ENCODE results near the gene ANKS6. TPM values are rescaled to one million over a fixed set of nuclear protein-coding genes. Genes with fewer than 3 reads are reported as not detected.

Gene ANKS6
- total RNA-seq, 2 experiments from 2014 or later = 14.6 to 15.0 TPM

DNA sequence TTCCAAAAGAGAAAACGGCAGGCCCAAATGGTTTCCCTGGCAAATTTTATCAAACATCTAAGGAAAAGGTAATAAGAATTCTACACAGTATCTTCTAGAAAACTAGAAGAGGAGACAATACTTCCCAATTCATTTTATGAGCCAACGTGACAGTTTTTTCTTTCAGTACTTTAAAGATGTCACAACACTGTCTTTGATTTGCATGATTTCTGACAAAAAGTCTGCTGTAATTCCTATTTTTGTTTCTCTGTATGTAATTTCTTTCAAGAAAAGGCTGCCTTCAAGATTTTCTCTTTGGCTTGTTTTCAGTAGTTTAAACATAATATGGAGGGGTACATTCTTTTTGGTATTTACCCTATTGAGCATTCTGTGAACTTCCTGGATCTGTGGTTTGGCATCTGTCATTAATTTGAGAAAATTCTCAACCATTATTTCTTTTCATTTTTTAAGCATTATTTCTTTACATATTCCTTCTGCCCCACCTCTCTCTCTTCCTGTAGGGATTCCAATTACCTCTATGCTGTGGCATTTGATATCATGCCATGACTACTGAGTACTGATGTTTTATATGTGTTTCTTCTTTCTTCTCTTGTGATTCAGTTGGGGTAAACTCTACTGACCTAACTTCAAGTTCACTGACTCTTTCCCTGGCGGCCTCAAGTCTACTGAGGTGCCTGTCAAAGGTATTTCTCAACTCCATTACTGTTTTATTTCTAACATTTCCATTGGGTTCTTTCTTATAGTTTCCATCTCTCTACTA is 32.2 kb downstream of the ANKS6 start:
- no peak overlapping the region for H3K27ac Mint-ChIP-seq
- DNase-seq = no peak
- H3K4me3 Mint-ChIP-seq = no peak overlapping the region
- peaks cover 3% of the 10 kb centered on the region for H3K9me3 Mint-ChIP-seq
- peaks cover 46% of the 10 kb centered on the region for H3K36me3 Mint-ChIP-seq (ENCODE audit: low read depth)
- CTCF ChIA-PET = no interaction called here
- no peaks in the 10 kb centered on the region for H3K4me1 Mint-ChIP-seq (ENCODE audit: low read depth)
- H3K27me3 Mint-ChIP-seq (ENCODE audit: low read depth) = no peaks in the 10 kb centered on the region
- intact Hi-C loops (cut with micrococcal nuclease) = no loop called here

DNA sequence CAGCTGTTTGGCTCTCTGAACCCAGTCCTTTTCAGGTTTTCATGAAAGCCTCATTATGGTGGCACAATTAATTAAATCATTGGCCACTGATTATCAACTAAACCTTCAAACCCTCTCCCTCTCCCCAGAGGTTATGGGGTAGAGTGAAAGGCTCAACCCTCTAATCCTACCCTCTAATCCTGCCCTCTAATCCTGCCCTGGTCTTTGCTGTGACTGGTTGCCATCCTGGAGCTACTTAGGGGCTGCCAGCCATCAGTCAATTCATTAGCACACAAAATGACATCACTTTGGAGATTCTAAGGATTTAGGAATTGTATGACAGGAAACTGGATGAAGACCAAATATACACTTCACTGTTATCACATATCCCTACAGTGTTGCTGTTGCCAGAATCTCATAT is 36.1 kb downstream of the ANKS6 start:
- Mint-ChIP-seq H3K27ac (no peak overlapping the region), H3K4me3 (no peak overlapping the region), H3K36me3 (ENCODE audit: low read depth) (peaks cover 46% of the 10 kb centered on the region), H3K4me1 (ENCODE audit: low read depth) (no peaks in the 10 kb centered on the region), H3K27me3 (ENCODE audit: low read depth) (no peaks in the 10 kb centered on the region), H3K9me3 (peaks cover 12% of the 10 kb centered on the region)
- CTCF ChIA-PET = interaction anchor here (4.6 kb wide), 1 partner anchor 15 kb away, joined by 25 read pairs; no protein-coding TSS in a partner anchor
- no peak for DNase-seq
- intact Hi-C loops (cut with micrococcal nuclease) = no loop called here

DNA sequence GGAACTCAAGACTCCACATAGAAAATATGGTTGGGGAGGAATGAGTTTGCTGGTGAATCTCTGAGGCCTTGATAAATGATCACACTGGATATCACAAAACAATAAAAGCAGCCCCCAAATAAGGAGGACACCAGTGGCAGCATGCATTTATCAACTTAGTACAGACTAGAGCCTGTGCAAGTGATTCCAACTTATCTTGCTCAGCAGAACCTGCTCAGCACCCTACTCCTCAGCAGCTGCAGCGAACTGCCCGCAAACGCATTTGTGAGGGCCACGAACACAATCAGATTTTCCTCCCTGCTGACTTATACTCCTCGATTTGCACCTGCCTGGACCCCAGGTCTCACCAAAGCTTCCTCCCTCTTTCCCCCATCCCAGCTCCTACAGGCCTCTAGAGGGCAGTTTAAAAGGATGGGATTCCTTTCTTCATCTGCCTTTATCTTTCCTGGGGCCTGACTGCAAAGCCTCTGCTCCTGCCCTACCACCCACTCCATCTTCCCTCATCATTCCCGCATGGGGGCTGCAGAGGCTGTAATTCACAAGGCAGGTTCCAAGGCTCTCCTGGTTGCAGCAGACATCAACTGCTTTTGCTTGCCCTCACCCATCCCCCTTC is 41.2 kb downstream of the ANKS6 start:
- H3K9me3 Mint-ChIP-seq = peaks cover 10% of the 10 kb centered on the region

DNA sequence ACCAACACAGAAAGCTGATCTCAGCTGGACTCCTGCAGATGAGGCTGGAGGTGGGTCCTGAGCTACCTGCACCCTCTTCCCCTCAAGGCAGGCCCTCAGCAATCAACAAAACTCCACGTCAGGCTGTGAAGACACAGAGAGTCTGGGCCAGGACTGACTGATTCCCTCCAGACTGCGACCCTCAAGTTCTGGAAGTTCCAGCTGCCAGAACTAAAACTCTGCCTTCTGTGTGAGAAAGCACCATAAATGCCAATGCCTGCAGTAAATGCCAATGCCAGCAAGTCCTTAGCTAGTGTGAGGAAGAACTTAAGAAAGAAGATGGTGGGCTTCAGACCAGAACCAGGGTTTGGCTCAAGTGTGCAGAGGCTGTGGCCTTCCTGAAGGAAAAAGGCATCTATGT is 45.1 kb downstream of the ANKS6 start:
- CTCF ChIA-PET = no interaction called here
- no peaks in the 10 kb centered on the region for H3K4me1 Mint-ChIP-seq (ENCODE audit: low read depth)
- no peak overlapping the region for H3K27ac Mint-ChIP-seq
- no peak for DNase-seq
- intact Hi-C loops (cut with micrococcal nuclease) = no loop called here
- H3K36me3 Mint-ChIP-seq (ENCODE audit: low read depth) = peaks cover 52% of the 10 kb centered on the region
- H3K27me3 Mint-ChIP-seq (ENCODE audit: low read depth) = no peaks in the 10 kb centered on the region
- no peak overlapping the region for H3K4me3 Mint-ChIP-seq
- no peaks in the 10 kb centered on the region for H3K9me3 Mint-ChIP-seq

More for the DNA sequence above, 41.2 kb downstream of the ANKS6 start:
- CTCF ChIA-PET = no interaction called here
- no peak overlapping the region for H3K4me3 Mint-ChIP-seq
- DNase-seq = no peak
- no peak overlapping the region for H3K27ac Mint-ChIP-seq
- peaks cover 54% of the 10 kb centered on the region for H3K36me3 Mint-ChIP-seq (ENCODE audit: low read depth)
- no peaks in the 10 kb centered on the region for H3K27me3 Mint-ChIP-seq (ENCODE audit: low read depth)
- H3K4me1 Mint-ChIP-seq (ENCODE audit: low read depth) = no peaks in the 10 kb centered on the region
- intact Hi-C loops (cut with micrococcal nuclease) = no loop called here

DNA sequence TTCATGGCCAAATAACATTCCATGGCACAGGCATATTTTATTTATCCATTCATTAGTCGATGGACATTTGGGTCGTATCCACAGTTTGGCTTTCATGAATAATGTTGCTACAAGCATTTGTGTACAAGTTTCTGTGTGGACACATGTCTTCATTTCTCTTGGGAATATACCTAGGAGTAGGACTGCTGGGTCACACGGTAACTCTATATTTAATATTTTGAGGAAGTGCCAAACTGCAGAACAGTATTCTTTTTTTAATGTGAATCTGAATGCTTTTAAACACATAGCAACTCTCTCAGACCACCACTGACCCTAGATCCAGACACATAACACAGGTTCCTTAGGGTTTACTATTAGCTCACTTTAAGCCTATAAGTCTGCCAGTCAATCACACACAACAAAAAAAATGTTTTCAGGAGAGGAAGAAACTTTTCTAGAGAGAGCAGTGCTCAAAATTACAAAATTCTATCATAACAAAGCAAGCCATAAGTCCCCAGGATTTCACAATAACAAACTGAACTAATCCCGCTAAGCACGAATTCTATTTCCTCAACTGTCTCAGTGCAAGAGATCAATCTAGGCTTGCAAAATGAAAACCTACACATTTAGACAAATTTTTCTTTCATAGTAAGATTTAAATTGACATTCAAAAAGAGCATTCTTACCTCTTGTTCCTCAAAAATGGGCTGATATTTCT is 45.8 kb downstream of the ANKS6 start:
- no peaks in the 10 kb centered on the region for H3K9me3 Mint-ChIP-seq
- CTCF ChIA-PET = no interaction called here
- no peaks in the 10 kb centered on the region for H3K4me1 Mint-ChIP-seq (ENCODE audit: low read depth)
- no peak for DNase-seq
- intact Hi-C loops (cut with micrococcal nuclease) = no loop called here
- no peak overlapping the region for H3K4me3 Mint-ChIP-seq
- no peak overlapping the region for H3K27ac Mint-ChIP-seq
- peaks cover 51% of the 10 kb centered on the region for H3K36me3 Mint-ChIP-seq (ENCODE audit: low read depth)
- H3K27me3 Mint-ChIP-seq (ENCODE audit: low read depth) = no peaks in the 10 kb centered on the region

DNA sequence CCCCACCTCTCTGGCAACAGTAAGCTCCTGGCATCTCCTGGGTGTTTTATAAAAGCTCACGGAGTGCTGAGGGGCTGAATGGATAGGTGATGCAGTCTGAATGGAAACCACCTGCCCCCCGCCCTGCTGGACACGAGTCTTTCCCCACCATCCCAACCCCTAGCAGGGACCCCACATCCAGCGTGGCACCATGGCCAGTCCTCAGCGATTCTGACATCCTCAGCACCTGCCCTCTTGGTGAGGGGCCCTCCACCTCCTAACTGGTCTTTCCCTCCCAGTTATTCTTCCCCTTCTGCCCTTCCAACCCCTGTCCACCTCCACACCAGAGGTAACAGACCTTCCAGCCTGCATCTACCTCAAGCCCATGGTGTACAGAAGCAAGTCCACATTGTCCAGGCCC is 48.9 kb downstream of the ANKS6 start:
- Mint-ChIP-seq H3K36me3 (ENCODE audit: low read depth) (peaks cover 51% of the 10 kb centered on the region), H3K4me3 (no peak overlapping the region), H3K27me3 (ENCODE audit: low read depth) (no peaks in the 10 kb centered on the region), H3K9me3 (no peaks in the 10 kb centered on the region), H3K4me1 (ENCODE audit: low read depth) (no peaks in the 10 kb centered on the region), H3K27ac (no peak overlapping the region)
- intact Hi-C loops (cut with micrococcal nuclease) = no loop called here
- no peak for DNase-seq
- CTCF ChIA-PET = no interaction called here

DNA sequence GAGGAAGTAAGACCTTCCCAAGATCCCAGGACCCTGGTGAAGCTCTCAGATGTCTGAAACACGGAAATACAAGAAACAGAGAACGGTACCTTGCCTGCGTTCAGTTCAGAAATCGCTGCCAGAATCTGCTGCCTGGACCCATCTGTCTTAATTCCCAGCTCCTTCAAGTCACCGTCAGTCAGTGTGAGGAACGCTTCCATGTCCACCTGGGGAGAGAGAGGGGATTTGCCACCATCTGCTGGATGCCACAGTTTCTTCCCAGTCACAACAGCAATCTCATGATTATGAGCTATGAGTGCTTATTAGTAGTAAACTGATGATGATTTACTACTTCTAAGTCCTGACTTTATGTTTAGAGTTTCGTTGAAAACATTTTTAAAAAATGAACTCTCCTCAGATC is 50.9 kb downstream of the ANKS6 start:
- Mint-ChIP-seq H3K4me3 (no peak overlapping the region), H3K36me3 (ENCODE audit: low read depth) (peaks cover 45% of the 10 kb centered on the region), H3K4me1 (ENCODE audit: low read depth) (no peaks in the 10 kb centered on the region), H3K27ac (no peak overlapping the region), H3K27me3 (ENCODE audit: low read depth) (no peaks in the 10 kb centered on the region), H3K9me3 (no peaks in the 10 kb centered on the region)
- no peak for DNase-seq
- intact Hi-C loops (cut with micrococcal nuclease) = no loop called here
- CTCF ChIA-PET = no interaction called here

DNA sequence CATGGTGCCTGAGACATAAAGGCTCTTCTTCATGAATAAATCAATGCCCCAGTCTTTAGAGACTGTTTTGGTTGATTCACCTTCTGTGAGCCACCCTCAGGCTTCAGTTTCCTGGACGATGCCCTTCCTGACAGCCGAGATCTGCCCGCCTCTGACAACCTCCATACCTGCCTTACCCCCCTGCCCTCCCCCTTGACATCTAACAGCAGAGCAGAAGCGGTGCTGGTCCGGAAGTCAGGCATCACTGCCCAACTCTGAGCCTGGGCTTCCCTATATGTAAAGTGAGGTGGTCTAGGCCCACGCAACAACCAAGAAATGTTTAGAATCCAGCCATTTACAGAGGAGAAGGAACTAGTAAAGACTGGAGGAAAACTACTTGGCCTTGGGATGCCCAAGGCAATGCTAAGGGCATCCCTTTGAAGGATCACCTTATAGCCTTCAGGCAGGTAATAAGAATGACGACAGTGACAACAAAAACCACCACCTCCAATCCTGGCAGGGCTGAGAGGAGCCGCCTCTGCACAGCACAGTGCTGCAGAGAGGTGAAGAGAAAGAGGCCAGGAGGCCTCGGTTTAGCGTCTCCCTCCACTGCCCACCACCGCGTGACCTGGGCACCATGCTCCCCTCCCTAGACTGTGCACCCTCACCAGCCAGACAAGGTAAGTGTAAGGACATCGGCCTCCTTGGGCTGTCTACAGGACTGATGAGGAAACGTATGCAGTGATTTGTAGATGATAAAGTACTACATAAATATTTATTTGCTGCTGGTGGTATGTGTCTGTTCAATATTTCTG is 52.3 kb downstream of the ANKS6 start:
- H3K27ac Mint-ChIP-seq = no peak overlapping the region

DNA sequence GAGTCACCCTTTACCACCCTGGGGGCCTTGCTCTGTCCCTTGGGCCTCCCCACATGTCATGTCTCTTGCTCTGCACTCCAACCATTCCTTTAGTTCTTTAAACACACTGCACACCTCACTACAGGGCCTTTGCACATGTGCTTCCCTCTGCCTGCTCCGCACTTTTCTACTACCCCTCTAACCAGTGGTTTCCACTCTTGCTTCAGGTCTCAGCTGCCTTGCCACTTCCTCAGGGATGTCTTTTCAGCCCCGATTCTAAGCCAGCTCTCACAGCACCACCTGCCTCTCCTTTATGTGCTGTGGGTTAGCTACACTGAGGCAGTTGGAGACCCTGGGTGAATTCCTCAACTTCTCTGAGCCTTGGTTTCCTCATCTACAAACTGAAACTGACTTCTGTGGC is 53.0 kb downstream of the ANKS6 start:
- no peak for DNase-seq
- Mint-ChIP-seq H3K27ac (no peak overlapping the region), H3K4me3 (no peak overlapping the region), H3K9me3 (peaks cover 8% of the 10 kb centered on the region), H3K4me1 (ENCODE audit: low read depth) (no peaks in the 10 kb centered on the region), H3K27me3 (ENCODE audit: low read depth) (no peaks in the 10 kb centered on the region), H3K36me3 (ENCODE audit: low read depth) (peaks cover 44% of the 10 kb centered on the region)
- CTCF ChIA-PET = no interaction called here
- intact Hi-C loops (cut with micrococcal nuclease) = no loop called here

More for the DNA sequence above, 52.3 kb downstream of the ANKS6 start:
- H3K9me3 Mint-ChIP-seq = peaks cover 4% of the 10 kb centered on the region
- H3K27me3 Mint-ChIP-seq (ENCODE audit: low read depth) = no peaks in the 10 kb centered on the region
- CTCF ChIA-PET = no interaction called here
- intact Hi-C loops (cut with micrococcal nuclease) = no loop called here
- DNase-seq = no peak
- H3K36me3 Mint-ChIP-seq (ENCODE audit: low read depth) = peaks cover 42% of the 10 kb centered on the region
- no peaks in the 10 kb centered on the region for H3K4me1 Mint-ChIP-seq (ENCODE audit: low read depth)
- H3K4me3 Mint-ChIP-seq = no peak overlapping the region

DNA sequence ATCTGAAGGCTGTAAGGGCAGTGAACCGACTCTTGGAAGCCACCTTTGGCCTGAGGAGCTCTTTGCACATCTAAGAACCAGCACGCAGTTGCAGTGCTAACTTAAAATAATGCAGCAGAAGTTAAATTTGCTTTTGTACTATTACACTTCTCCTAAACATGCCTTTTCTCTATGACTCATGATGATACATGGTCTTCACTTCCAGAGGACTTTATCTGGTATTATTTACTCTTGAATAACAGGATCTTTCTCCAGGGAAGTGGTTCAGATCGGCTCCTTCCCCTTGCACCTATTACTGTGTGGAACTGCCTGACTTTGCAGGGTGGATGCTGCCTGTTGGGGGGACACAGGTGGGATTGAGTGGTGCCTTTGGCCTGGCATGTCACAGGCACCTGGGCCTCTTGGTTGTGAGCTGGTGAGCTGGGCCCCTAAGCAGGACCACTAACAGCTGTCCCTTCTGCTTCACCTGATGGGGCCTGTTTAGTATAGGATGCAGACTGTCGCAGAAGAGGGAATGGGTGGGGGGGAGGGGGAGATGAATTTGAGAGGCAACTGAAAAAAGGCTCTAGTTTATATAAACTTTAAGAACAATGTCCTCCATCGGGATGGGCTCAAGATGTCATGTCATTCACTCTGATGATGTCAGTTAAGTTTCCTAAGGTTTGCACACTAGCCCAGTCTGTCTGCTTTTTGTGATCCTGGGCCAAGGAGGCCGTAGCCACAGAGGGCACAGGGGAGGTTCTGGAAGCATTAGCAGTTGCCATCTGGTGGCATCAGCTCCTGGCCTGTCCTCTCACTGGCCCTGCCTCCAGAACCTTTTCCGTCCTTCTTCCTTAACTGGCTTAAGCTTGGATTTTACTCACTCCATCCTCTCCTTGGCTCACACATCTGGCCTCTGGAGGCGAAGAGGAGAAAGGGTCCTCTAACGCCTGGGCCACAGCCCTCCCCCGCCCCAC is 53.8 kb downstream of the ANKS6 start:
- Mint-ChIP-seq H3K4me3 (no peak overlapping the region), H3K27ac (no peak overlapping the region), H3K36me3 (ENCODE audit: low read depth) (peaks cover 46% of the 10 kb centered on the region), H3K9me3 (peaks cover 8% of the 10 kb centered on the region), H3K27me3 (ENCODE audit: low read depth) (no peaks in the 10 kb centered on the region), H3K4me1 (ENCODE audit: low read depth) (no peaks in the 10 kb centered on the region)
- CTCF ChIA-PET = no interaction called here
- intact Hi-C loops (cut with micrococcal nuclease) = no loop called here
- no peak for DNase-seq

DNA sequence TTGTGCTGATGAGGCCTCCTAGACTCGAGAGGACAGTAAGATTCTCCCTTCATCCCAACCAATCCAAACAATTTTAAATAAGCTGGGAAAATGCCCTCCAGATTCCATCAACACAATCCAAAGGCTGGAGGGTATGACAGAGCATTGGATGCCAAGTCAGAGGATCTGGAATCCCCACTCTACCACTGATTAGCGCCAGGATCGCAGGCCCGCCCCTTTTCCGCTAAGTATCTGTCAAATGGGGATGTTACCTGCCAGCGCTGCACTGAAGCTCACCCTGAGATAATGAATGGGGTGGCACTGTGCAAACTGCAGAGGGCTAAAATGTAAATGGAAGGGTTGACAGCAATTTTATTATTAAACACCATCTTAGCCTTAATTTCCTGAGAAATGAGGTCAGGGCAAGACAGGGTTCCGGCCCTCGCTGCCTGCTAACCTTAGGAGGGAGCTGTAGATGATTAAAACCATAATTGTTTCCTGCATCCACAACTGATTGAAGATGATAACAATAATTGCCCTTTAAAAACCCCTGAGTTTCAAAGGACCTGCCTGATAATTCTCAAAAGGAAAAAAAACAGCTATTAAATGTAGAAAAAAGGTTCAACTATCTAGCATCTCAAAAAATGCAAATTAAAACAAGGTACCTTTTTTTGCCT is 56.0 kb downstream of the ANKS6 start:
- intact Hi-C loops (cut with micrococcal nuclease) = no loop called here
- H3K9me3 Mint-ChIP-seq = peaks cover 8% of the 10 kb centered on the region
- CTCF ChIA-PET = interaction anchor here (0.6 to 0.9 kb wide), 2 partner anchors 20 to 62 kb away, joined by 3 read pairs; no protein-coding TSS in a partner anchor
- no peaks in the 10 kb centered on the region for H3K4me1 Mint-ChIP-seq (ENCODE audit: low read depth)
- peaks cover 45% of the 10 kb centered on the region for H3K36me3 Mint-ChIP-seq (ENCODE audit: low read depth)
- no peaks in the 10 kb centered on the region for H3K27me3 Mint-ChIP-seq (ENCODE audit: low read depth)
- no peak overlapping the region for H3K27ac Mint-ChIP-seq
- no peak overlapping the region for H3K4me3 Mint-ChIP-seq
- DNase-seq = no peak

All from activated naive CD4-positive, alpha-beta T cell treated with anti-CD3 and anti-CD28 coated beads for 36 hours (primary cell).